Measurements from ENCODE around the gene DFFB. TPM values are rescaled to one million over a fixed set of nuclear protein-coding genes. Genes with fewer than 3 reads are reported as not detected.

Gene DFFB
- total and polyA plus RNA-seq, 2 of the 13 experiments (the other 11 are each of a cell fraction or from before 2014, with no cell fraction given): 4.6 to 9.3 TPM

DNA sequence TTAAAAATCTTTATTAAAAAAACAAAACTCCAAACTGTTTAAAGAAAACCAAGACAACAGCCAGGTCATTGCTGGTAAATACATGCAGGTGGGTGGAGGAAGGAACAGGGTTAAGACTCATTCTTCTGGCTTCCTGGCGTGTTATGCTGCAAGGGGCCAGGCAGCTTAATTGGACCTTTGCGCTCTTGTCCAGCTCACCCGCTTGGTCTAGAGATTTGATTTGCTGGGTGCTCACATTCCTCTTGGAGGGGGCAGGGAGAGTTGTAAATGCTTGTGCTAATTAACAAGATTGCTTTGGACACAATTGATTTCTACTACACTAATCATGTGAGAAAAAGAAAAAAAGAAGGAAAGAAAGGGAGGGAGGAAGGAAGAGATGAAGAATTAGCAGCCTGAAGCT, 10.7 kb upstream of the DFFB start (continued):
- TF ChIP-seq, protein P1, sequence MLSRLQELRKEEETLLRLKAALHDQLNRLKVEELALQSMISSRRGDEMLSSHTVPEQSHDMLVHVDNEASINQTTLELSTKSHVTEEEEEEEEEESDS (CRISPR knock-in tag; IDR thresholded peaks at IDR 0.05; ENCODE audit: borderline replicate concordance): no peak

DNA sequence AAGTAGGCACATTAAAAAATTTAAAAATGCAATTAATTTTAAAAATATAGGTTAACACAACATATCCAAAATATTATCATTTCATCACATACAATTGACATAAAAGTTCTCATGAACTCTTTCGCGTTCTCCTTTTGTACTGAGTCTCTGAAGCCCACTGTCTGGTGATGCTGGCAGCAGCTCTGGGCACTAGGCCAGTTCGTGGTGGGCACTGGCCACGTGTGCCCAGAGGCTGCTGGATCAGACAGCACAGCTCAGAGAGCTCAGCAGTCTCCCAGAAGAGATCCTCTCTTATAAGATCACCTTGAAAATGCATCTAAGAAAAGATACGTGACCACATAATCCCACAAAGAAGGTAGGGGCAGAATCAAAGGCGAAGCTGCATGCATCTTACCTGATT, 10.2 kb upstream of the DFFB start:
- 94% methylated on average over 6 of the region's 6 CpGs for WGBS (ENCODE audit: low lambda C conversion rate)
- H3K9ac ChIP-seq (ENCODE audit: insufficient read depth, low read depth, low read length): no peak overlapping the region
- POLR2A ChIA-PET: no interaction called here
- no peaks in the 10 kb centered on the region for H4K20me1 ChIP-seq (ENCODE audit: insufficient read depth, low read length)
- intact Hi-C loops (cut with micrococcal nuclease; ENCODE audit: unreplicated experiment): no loop called here
- no peak overlapping the region for H2AFZ ChIP-seq (ENCODE audit: low read length)
- CTCF ChIA-PET (ENCODE audit: low intra/inter-chr PET ratio, low total read pairs): no interaction called here
- BruUV-seq (replicated peaks): no TSS peak
- ATAC-seq (no peak), FAIRE-seq (no peak), DNase-seq (ENCODE audit: low spot score) (no peak)
- H3K4me1 ChIP-seq (ENCODE audit: insufficient read depth, low read length): no peaks in the 10 kb centered on the region
- H3K27ac ChIP-seq (ENCODE audit: extremely low read length, insufficient read depth, low read length): no peak overlapping the region
- H3K27me3 ChIP-seq (ENCODE audit: control insufficient read depth in 1 of 2, insufficient read depth in 2 of 2, low read length in 2 of 2): no peaks in the 10 kb centered on the region
- no peak overlapping the region for H3K4me2 ChIP-seq (ENCODE audit: low read depth, low read length)
- no peaks in the 10 kb centered on the region for H3K79me2 ChIP-seq (ENCODE audit: insufficient read depth, low read length)
- in situ Hi-C loops (cut with HindIII; ENCODE audit: extremely low pct_ligation_motif_present, low pct_unique_long_range_greater_than_20kb): no loop called here
- H3K9me3 ChIP-seq (ENCODE audit: low read length): no peaks in the 10 kb centered on the region
- H3K4me3 ChIP-seq (replicated peaks in 1 of 3; ENCODE audit: insufficient read depth in 1 of 3, low read depth in 2 of 3, low read length in 3 of 3): no peak overlapping the region
- peaks cover 12 to 44% of the 10 kb centered on the region in 2 experiments for H3K36me3 ChIP-seq (replicated peaks in 1 of 2; ENCODE audit: control insufficient read depth in 1 of 2, insufficient read depth in 2 of 2, low read length in 2 of 2)
- TF ChIP-seq, protein P2, sequence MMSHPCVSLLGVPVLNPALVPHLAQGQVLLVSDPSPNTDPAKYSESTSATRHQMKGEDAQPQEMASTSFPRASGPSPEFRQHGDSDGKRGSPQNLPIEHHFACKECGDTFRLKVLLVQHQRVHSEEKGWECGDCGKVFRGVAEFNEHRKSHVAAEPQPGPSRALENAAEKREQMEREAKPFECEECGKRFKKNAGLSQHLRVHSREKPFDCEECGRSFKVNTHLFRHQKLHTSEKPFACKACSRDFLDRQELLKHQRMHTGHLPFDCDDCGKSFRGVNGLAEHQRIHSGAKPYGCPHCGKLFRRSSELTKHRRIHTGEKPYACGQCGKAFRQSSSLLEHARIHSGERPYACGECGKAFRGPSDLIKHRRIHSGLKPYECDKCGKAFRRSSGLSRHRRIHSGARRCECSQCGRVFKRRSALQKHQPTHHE (CRISPR knock-in tag; IDR thresholded peaks at IDR 0.05; ENCODE audit: borderline replicate concordance): no peak
- TF ChIP-seq ZKSCAN1 (IDR thresholded peaks at IDR 0.05; ENCODE audit: low read length) (no peak), SRF (IDR thresholded peaks at IDR 0.05; ENCODE audit: low read depth, low read length) (no peak), HMG20A (CRISPR knock-in tag; IDR thresholded peaks at IDR 0.05; ENCODE audit: borderline replicate concordance) (no peak), HNRNPLL (IDR thresholded peaks at IDR 0.05; ENCODE audit: low read depth, low read length, poor library complexity, severe bottlenecking) (no peak), SMAD9 (CRISPR knock-in tag; IDR thresholded peaks at IDR 0.05) (no peak), KLF12 (CRISPR knock-in tag; IDR thresholded peaks at IDR 0.05; ENCODE audit: borderline replicate concordance) (no peak), FOSL1 (CRISPR knock-in tag; IDR thresholded peaks at IDR 0.05; ENCODE audit: borderline replicate concordance) (no peak), ZNF572 (CRISPR knock-in tag; IDR thresholded peaks at IDR 0.05) (no peak)
- TF ChIP-seq, protein P3, sequence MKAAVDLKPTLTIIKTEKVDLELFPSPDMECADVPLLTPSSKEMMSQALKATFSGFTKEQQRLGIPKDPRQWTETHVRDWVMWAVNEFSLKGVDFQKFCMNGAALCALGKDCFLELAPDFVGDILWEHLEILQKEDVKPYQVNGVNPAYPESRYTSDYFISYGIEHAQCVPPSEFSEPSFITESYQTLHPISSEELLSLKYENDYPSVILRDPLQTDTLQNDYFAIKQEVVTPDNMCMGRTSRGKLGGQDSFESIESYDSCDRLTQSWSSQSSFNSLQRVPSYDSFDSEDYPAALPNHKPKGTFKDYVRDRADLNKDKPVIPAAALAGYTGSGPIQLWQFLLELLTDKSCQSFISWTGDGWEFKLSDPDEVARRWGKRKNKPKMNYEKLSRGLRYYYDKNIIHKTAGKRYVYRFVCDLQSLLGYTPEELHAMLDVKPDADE (CRISPR knock-in tag; IDR thresholded peaks at IDR 0.05): no peak
- TF ChIP-seq, protein P4, sequence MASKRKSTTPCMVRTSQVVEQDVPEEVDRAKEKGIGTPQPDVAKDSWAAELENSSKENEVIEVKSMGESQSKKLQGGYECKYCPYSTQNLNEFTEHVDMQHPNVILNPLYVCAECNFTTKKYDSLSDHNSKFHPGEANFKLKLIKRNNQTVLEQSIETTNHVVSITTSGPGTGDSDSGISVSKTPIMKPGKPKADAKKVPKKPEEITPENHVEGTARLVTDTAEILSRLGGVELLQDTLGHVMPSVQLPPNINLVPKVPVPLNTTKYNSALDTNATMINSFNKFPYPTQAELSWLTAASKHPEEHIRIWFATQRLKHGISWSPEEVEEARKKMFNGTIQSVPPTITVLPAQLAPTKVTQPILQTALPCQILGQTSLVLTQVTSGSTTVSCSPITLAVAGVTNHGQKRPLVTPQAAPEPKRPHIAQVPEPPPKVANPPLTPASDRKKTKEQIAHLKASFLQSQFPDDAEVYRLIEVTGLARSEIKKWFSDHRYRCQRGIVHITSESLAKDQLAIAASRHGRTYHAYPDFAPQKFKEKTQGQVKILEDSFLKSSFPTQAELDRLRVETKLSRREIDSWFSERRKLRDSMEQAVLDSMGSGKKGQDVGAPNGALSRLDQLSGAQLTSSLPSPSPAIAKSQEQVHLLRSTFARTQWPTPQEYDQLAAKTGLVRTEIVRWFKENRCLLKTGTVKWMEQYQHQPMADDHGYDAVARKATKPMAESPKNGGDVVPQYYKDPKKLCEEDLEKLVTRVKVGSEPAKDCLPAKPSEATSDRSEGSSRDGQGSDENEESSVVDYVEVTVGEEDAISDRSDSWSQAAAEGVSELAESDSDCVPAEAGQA (IDR thresholded peaks at IDR 0.05; ENCODE audit: low read depth): no peak
- TF ChIP-seq, protein P4 (CRISPR knock-in tag; IDR thresholded peaks at IDR 0.05; ENCODE audit: borderline replicate concordance): no peak
- TF ChIP-seq, protein P5, sequence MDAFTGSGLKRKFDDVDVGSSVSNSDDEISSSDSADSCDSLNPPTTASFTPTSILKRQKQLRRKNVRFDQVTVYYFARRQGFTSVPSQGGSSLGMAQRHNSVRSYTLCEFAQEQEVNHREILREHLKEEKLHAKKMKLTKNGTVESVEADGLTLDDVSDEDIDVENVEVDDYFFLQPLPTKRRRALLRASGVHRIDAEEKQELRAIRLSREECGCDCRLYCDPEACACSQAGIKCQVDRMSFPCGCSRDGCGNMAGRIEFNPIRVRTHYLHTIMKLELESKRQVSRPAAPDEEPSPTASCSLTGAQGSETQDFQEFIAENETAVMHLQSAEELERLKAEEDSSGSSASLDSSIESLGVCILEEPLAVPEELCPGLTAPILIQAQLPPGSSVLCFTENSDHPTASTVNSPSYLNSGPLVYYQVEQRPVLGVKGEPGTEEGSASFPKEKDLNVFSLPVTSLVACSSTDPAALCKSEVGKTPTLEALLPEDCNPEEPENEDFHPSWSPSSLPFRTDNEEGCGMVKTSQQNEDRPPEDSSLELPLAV (CRISPR knock-in tag; conservative IDR thresholded peaks at IDR 0.05; ENCODE audit: low read depth): no peak

Measured in HepG2 (cell line).